K562 (cell line): ENCODE data around the gene AFF3. TPM values are rescaled to one million over a fixed set of nuclear protein-coding genes. Genes with fewer than 3 reads are reported as not detected.

Experiments used
- ATAC-seq: fragments of 200-7000 bp; cut with Tn5 transposase; 3 replicates; pipeline ENCODE4 v1.9.1; 2020; ENCODE audit warnings: moderate library complexity
- BruUV-seq: library from RNA; stranded (reverse); fragments of 400-500 nt; replicated peaks from 2 replicates; lab custom pipeline; 2021; lab: Mats Ljungman, UMichigan
- CTCF ChIA-PET: fragments of 300-600 bp; formaldehyde crosslinking; extraction: SDS; loops from one replicate; lab custom pipeline; 2021; ENCODE audit warnings: low intra/inter-chr PET ratio; lab: Yijun Ruan, JAX
- POLR2A ChIA-PET: fragments of 300-600, 350-650 bp; sonication (Branson Sonifier 250); formaldehyde crosslinking; extraction: SDS; loops from one replicate; lab custom pipeline; 2021; ENCODE audit warnings: antibody characterized with exemption, inconsistent platforms; lab: Yijun Ruan, JAX
- DNase-seq, 4 experiments: peaks; one replicate each; pipeline versions ENCODE4 v3.0.0 to v3.0.0-alpha.2; 2011 to 2018; ENCODE audit warnings: low spot score in 3 of 4, mixed read lengths in 3 of 4; ENCODE audit errors: extremely low read depth in 1 of 4
- FAIRE-seq: peaks from 2 replicates; lab custom pipeline; 2011; peaks lifted over from hg19 to GRCh38; lab: Jason Lieb, UNC
- H2AFZ ChIP-seq: 2 replicates; pipeline ENCODE4 v1.6.0; 2011; ENCODE audit warnings: low read depth, low read length, control low read depth, inconsistent platforms
- H3K27ac ChIP-seq: fragments of 200-600 bp; 3 replicates; pipeline ENCODE4 v1.8.0; 2011; ENCODE audit warnings: low read depth, mild to moderate bottlenecking, control low read depth, inconsistent platforms, low read length, moderate library complexity, mixed read lengths; ENCODE audit errors: extremely low read depth
- H3K27me3 ChIP-seq, 2 experiments: fragments of 300-600 bp in 1 of 2; 2 replicates in 1 of 2; 3 replicates in 1 of 2; pipeline versions ENCODE4 v1.6.0 to v1.8.0; 2011; ENCODE audit warnings: inconsistent platforms in 2 of 2, low read length in 2 of 2, mild to moderate bottlenecking in 1 of 2, mixed read lengths in 1 of 2, moderate library complexity in 1 of 2; ENCODE audit not compliant: control insufficient read depth in 2 of 2, insufficient read depth in 2 of 2
- H3K36me3 ChIP-seq: fragments of 300-600 bp; 3 replicates; pipeline ENCODE4 v1.8.0; 2011; ENCODE audit warnings: mild to moderate bottlenecking, low read length, inconsistent platforms; ENCODE audit not compliant: control insufficient read depth, insufficient read depth
- H3K4me1 ChIP-seq, 2 experiments: fragments of 200-600 bp in 1 of 2; replicated peaks in 1 of 2; 2 replicates in 1 of 2; 3 replicates in 1 of 2; pipeline versions ENCODE4 v1.5.1 to v1.8.0; 2011; ENCODE audit warnings: inconsistent platforms in 2 of 2, low read length in 2 of 2, mild to moderate bottlenecking in 1 of 2, mixed read lengths in 1 of 2, moderate library complexity in 1 of 2; ENCODE audit not compliant: control insufficient read depth in 2 of 2, insufficient read depth in 2 of 2
- H3K4me2 ChIP-seq: 2 replicates; pipeline ENCODE4 v1.6.1; 2011; ENCODE audit warnings: low read length, control low read depth, inconsistent platforms, mixed read lengths; ENCODE audit not compliant: insufficient read depth
- H3K4me3 ChIP-seq: fragments of 200-600 bp; sonication (generic), shearing (Covaris generic); 2 replicates; pipeline ENCODE4 v1.5.1; 2016; ENCODE audit warnings: control low read depth, inconsistent platforms
- H3K79me2 ChIP-seq: fragments of 200-600 bp; 3 replicates; pipeline ENCODE4 v1.8.0; 2011; ENCODE audit warnings: low read length, inconsistent platforms; ENCODE audit not compliant: control insufficient read depth, insufficient read depth
- H3K9ac ChIP-seq, 2 experiments: 2 replicates each; pipeline versions ENCODE4 v1.6.0 to v1.6.1; 2011; ENCODE audit warnings: low read depth in 2 of 2, low read length in 2 of 2, control low read depth in 1 of 2, inconsistent platforms in 1 of 2, mild to moderate bottlenecking in 1 of 2, mixed read lengths in 1 of 2; ENCODE audit not compliant: insufficient read depth in 1 of 2
- H3K9me1 ChIP-seq: one replicate; pipeline ENCODE4 v1.6.0; 2011; ENCODE audit warnings: inconsistent platforms, mild to moderate bottlenecking, low read length, moderate library complexity; ENCODE audit not compliant: control insufficient read depth, insufficient read depth
- H3K9me3 ChIP-seq: replicated peaks from 2 replicates; pipeline ENCODE4 v1.5.1; 2011; ENCODE audit warnings: low read depth, low read length, inconsistent platforms; ENCODE audit not compliant: control insufficient read depth, insufficient read depth
- H4K20me1 ChIP-seq: replicated peaks from 2 replicates; pipeline ENCODE4 v1.6.1; 2011; ENCODE audit warnings: low read length, inconsistent platforms, mixed read lengths; ENCODE audit not compliant: control insufficient read depth, insufficient read depth
- CAMTA2 ChIP-seq: fragments of 250-450 bp; sonication (Bioruptor Pico); conservative IDR thresholded peaks from 2 replicates; pipeline ENCODE4 v1.5.1; 2022
- FOSL1 ChIP-seq: fragments of 200-800 bp; sonication (Bioruptor generic); conservative IDR thresholded peaks from 2 replicates; pipeline ENCODE4 v1.6.1; 2016; ENCODE audit warnings: missing genetic modification characterization, missing compliant biosample characterization
- MAZ ChIP-seq, 2 experiments: fragments of 450-650 bp in 1 of 2; sonication (generic) in 1 of 2; formaldehyde crosslinking; IDR thresholded peaks in 1 of 2; conservative IDR thresholded peaks in 1 of 2; 2 replicates each; pipeline versions ENCODE4 v1.4.0 to v1.5.0; 2020; ENCODE audit warnings: mild to moderate bottlenecking in 1 of 2, missing genetic modification reagents in 1 of 2
- NFIC ChIP-seq: fragments of 450-650 bp; IDR thresholded peaks from 2 replicates; pipeline ENCODE4 v1.6.1; 2017; ENCODE audit warnings: mild to moderate bottlenecking, inconsistent platforms
- RAD21 ChIP-seq, 2 experiments: fragments of 250-450 bp in 1 of 2; fragments of 450-650 bp in 1 of 2; sonication (Bioruptor Pico) in 1 of 2; formaldehyde crosslinking in 1 of 2; IDR thresholded peaks in 1 of 2; conservative IDR thresholded peaks in 1 of 2; 2 replicates each; pipeline versions ENCODE4 v1.4.0 to v1.8.0; 2020 to 2022; ENCODE audit warnings: mild to moderate bottlenecking in 2 of 2, moderate library complexity in 1 of 2
- RB1 ChIP-seq: fragments of 450-650 bp; IDR thresholded peaks from 2 replicates; pipeline ENCODE4 v1.6.1; 2017; ENCODE audit warnings: low read depth, mild to moderate bottlenecking
- ZNF232 ChIP-seq: sonication (generic); formaldehyde crosslinking; IDR thresholded peaks from 2 replicates; pipeline ENCODE4 v1.8.0; 2022; ENCODE audit warnings: mild to moderate bottlenecking, missing genetic modification reagents
- ZNF354B ChIP-seq: fragments of 250-450 bp; sonication (Bioruptor Pico); IDR thresholded peaks from 2 replicates; pipeline ENCODE4 v1.4.0; 2020
- ZNF583 ChIP-seq: fragments of 250-450 bp; sonication (Bioruptor Pico); IDR thresholded peaks from 2 replicates; pipeline ENCODE4 v1.4.0; 2020
- WGBS: fragments of 100-300 bp; shearing (Covaris generic); methylation state at CpG from one replicate; pipeline ENCODE4 v1.1.6; 2016; ENCODE audit warnings: low coverage, mixed read lengths; ENCODE audit not compliant: insufficient coverage; ENCODE audit errors: missing lambda C conversion rate; 5-methylcytosine and 5-hydroxymethylcytosine counted together
- in situ Hi-C: fragments of 300-500 bp; cut with MboI; formaldehyde crosslinking; loops from 4 replicates; pipeline ENCODE4 v1.15.0; 2018; ENCODE audit warnings: inconsistent platforms, mixed read lengths
- intact Hi-C: fragments of 100-400 bp; cut with micrococcal nuclease; formaldehyde crosslinking; loops from 2 replicates; pipeline ENCODE4 v1.14.2; 2022
- polyA plus RNA-seq, 8 experiments: library from polyadenylated mRNA; depleted of rRNA in 4 of 8; stranded (reverse) in 5 of 8; unstranded in 3 of 8; fragments of >200 nt; fragmentation: Nextera tagmentation in 2 of 8; fragmentation: Illumina TruSeq in 1 of 8; extraction: Ambion mirVana in 2 of 8; extraction: Trizol in 1 of 8; gene quantifications; 2 replicates each; pipeline versions ENCODE4 v1.2.1 to v1.2.3, GENCODE V29; 2011 to 2014; ENCODE audit warnings: inconsistent platforms in 1 of 8, missing spikeins in 1 of 8
- total RNA-seq, 7 experiments: library from RNA; depleted of rRNA in 6 of 7; stranded (reverse); fragments of >200 nt in 6 of 7; fragmentation: Illumina TruSeq in 2 of 7; extraction: Trizol in 2 of 7; gene quantifications; 2 replicates each; pipeline versions ENCODE4 v1.2.1 to v1.2.3, GENCODE V29; 2011 to 2021; ENCODE audit warnings: low replicate concordance in 1 of 7
- TF ChIP-seq, protein P1 (sequence below): fragments of 200-800 bp; sonication (Bioruptor generic); IDR thresholded peaks from 2 replicates; pipeline ENCODE4 v1.6.1; 2017; ENCODE audit warnings: missing genetic modification characterization, missing compliant biosample characterization
- TF ChIP-seq, protein P2 (sequence below): sonication (generic); formaldehyde crosslinking; IDR thresholded peaks from 2 replicates; pipeline ENCODE4 v1.8.1; 2023; ENCODE audit warnings: mild to moderate bottlenecking, missing genetic modification reagents

AFF3 gene
- total and polyA plus RNA-seq, 9 of the 15 experiments (the other 6 are each of a cell fraction or from before 2014, with no cell fraction given): 0.02 to 0.11 TPM; not detected in 7

DNA sequence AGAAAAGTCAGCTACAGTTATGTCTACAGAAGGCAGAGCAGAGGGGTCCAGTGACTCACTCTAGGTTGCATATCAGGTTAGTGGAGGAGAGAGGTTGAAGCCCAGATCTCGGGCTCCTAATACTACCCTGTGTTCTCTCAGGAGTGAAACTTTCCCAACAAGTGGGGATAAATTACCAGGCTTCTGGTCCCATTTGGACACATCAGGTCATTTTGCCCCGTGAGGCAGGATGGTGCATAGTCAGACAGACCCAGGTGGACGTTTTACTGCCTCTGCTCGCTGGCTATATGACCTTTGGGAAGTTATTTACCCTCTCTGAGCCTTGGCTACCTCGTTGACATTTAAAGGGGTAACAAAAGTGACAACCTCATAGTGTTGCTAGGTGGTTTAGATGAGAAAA lies 524.6 kb downstream of the AFF3 start:
- in situ Hi-C loops (no loop called here), intact Hi-C loops (no loop called here)
- H3K36me3 ChIP-seq: no peaks in the 10 kb centered on the region
- no peak overlapping the region for H3K9ac ChIP-seq
- FAIRE-seq: no peak
- no peak; the same call in 2 of the 3 replicates for ATAC-seq
- POLR2A ChIA-PET: no interaction called here
- H3K4me2 ChIP-seq: no peak overlapping the region
- H3K27ac ChIP-seq: no peak overlapping the region
- 12% methylated on average over 5 of the region's 5 CpGs for WGBS
- H3K27me3 ChIP-seq: peaks cover 4 to 20% of the 10 kb centered on the region in 2 experiments; a peak in 3 of 5 replicates
- no peaks in the 10 kb centered on the region for H3K9me1 ChIP-seq
- H2AFZ ChIP-seq: peak overlapping the region; percentile 69
- TF ChIP-seq RAD21 (CRISPR knock-in tag; conservative IDR thresholded peaks at IDR 0.05 in 1 of 2, IDR thresholded peaks at IDR 0.05 in 1 of 2): no peak
- TF ChIP-seq ZNF583 (CRISPR knock-in tag): peak; percentile 72; the same call in 1 of the 2 replicates
- TF ChIP-seq CAMTA2 (CRISPR knock-in tag): no peak
- TF ChIP-seq FOSL1 (tag): peak; percentile 33; the same call in 1 of the 2 replicates
- no peaks in the 10 kb centered on the region for H3K79me2 ChIP-seq
- no TSS peak for BruUV-seq
- no peaks in the 10 kb centered on the region for H3K9me3 ChIP-seq
- H3K4me1 ChIP-seq: peaks cover 2 to 3% of the 10 kb centered on the region in 2 experiments; a peak in 3 of 5 replicates
- DNase-seq: no peak
- CTCF ChIA-PET: interaction anchor here (0.5 kb wide), 1 partner anchor 58 kb away, joined by 3 read pairs; no protein-coding TSS in a partner anchor
- H4K20me1 ChIP-seq: no peaks in the 10 kb centered on the region
- H3K4me3 ChIP-seq: no peak overlapping the region

- ATAC-seq (peak; percentile 84), DNase-seq (peak in 2 of 4 experiments; percentile 28 to 62), FAIRE-seq (peak; percentile 40)
- 42% methylated on average over 11 of the region's 12 CpGs for WGBS
- Histone ChIP-seq H3K4me1 (peaks cover 3 to 9% of the 10 kb centered on the region in 2 experiments; a peak in 4 of 5 replicates), H2AFZ (peak overlapping the region; percentile 66; the same call in 1 of the 2 replicates), H3K9me1 (no peaks in the 10 kb centered on the region), H3K9ac (0 out of 4 replicates have a peak overlapping the region, but pooled peaks of 1 of the 2 experiments have one; percentile 14), H3K4me2 (no peak overlapping the region), H3K9me3 (no peaks in the 10 kb centered on the region), H3K79me2 (no peaks in the 10 kb centered on the region), H3K27me3 (peaks cover 0 to 7% of the 10 kb centered on the region in 2 experiments; a peak in 2 of 5 replicates), H3K27ac (no peak overlapping the region), H4K20me1 (no peaks in the 10 kb centered on the region), H3K4me3 (no peak overlapping the region), H3K36me3 (no peaks in the 10 kb centered on the region)
- POLR2A ChIA-PET: no interaction called here
- BruUV-seq: no TSS peak
- intact Hi-C loops: loop anchor here (1.0 kb wide), 1 partner anchor 56 kb away; no protein-coding TSS in a partner anchor
- in situ Hi-C loops: no loop called here
- CTCF ChIA-PET: interaction anchor here (0.6 kb wide), 1 partner anchor 58 kb away, joined by 3 read pairs; no protein-coding TSS in a partner anchor
- no peak for TF ChIP-seq ZNF354B (CRISPR knock-in tag)
- 0 out of 4 replicates have a peak, but pooled peaks of 1 of the 2 experiments have one; percentile 22 for TF ChIP-seq MAZ (CRISPR knock-in tag; conservative IDR thresholded peaks at IDR 0.05 in 1 of 2, IDR thresholded peaks at IDR 0.05 in 1 of 2)
- TF ChIP-seq, protein P1, sequence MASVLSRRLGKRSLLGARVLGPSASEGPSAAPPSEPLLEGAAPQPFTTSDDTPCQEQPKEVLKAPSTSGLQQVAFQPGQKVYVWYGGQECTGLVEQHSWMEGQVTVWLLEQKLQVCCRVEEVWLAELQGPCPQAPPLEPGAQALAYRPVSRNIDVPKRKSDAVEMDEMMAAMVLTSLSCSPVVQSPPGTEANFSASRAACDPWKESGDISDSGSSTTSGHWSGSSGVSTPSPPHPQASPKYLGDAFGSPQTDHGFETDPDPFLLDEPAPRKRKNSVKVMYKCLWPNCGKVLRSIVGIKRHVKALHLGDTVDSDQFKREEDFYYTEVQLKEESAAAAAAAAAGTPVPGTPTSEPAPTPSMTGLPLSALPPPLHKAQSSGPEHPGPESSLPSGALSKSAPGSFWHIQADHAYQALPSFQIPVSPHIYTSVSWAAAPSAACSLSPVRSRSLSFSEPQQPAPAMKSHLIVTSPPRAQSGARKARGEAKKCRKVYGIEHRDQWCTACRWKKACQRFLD (CRISPR knock-in tag): peak; percentile 62; the same call in 1 of the 2 replicates
- no peak for TF ChIP-seq NFIC
- TF ChIP-seq RB1: no peak
- no peak for TF ChIP-seq ZNF232 (CRISPR knock-in tag)
- TF ChIP-seq, protein P2, sequence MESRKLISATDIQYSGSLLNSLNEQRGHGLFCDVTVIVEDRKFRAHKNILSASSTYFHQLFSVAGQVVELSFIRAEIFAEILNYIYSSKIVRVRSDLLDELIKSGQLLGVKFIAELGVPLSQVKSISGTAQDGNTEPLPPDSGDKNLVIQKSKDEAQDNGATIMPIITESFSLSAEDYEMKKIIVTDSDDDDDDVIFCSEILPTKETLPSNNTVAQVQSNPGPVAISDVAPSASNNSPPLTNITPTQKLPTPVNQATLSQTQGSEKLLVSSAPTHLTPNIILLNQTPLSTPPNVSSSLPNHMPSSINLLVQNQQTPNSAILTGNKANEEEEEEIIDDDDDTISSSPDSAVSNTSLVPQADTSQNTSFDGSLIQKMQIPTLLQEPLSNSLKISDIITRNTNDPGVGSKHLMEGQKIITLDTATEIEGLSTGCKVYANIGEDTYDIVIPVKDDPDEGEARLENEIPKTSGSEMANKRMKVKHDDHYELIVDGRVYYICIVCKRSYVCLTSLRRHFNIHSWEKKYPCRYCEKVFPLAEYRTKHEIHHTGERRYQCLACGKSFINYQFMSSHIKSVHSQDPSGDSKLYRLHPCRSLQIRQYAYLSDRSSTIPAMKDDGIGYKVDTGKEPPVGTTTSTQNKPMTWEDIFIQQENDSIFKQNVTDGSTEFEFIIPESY (CRISPR knock-in tag): peak; percentile 69
Observed at GRCh38 chr2:99615247-99615771, 527.1 kb downstream of the AFF3 start.
